ENCODE data around the gene SNRNP70. TPM values are rescaled to one million over a fixed set of nuclear protein-coding genes. Genes with fewer than 3 reads are reported as not detected.

Gene SNRNP70, protein sequence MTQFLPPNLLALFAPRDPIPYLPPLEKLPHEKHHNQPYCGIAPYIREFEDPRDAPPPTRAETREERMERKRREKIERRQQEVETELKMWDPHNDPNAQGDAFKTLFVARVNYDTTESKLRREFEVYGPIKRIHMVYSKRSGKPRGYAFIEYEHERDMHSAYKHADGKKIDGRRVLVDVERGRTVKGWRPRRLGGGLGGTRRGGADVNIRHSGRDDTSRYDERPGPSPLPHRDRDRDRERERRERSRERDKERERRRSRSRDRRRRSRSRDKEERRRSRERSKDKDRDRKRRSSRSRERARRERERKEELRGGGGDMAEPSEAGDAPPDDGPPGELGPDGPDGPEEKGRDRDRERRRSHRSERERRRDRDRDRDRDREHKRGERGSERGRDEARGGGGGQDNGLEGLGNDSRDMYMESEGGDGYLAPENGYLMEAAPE
- total RNA-seq = 215 and 228 TPM in 2 replicates
- 300 and 317 TPM in 2 replicates for polyA plus RNA-seq
- polyA plus RNA-seq (2011; cell fraction: cytosol; rRNA removed) = 128 and 182 TPM in 2 replicates
- 1,444 and 1,967 TPM in 2 replicates for polyA plus RNA-seq (2011; cell fraction: nucleus; rRNA removed)
- 244 and 263 TPM in 2 replicates for polyA plus RNA-seq (2012)
- polyA minus RNA-seq = 107 and 125 TPM in 2 replicates
- 63.6 TPM for polyA minus RNA-seq (2011; cell fraction: cytosol; rRNA and poly(A)+ RNA removed)
- 199 and 262 TPM in 2 replicates for polyA minus RNA-seq (2011; cell fraction: nucleus; rRNA and poly(A)+ RNA removed)
- Bru-seq, nascent RNA = percentile 87 among the genes with signal in this experiment
- percentile 93 among the genes with signal in this experiment for BruChase-seq, experiment 1, labeled RNA remaining after a 6-hour chase
- BruChase-seq, experiment 2, labeled RNA remaining after a 2-hour chase = percentile 89 among the genes with signal in this experiment
- long read RNA-seq, transcript SNRNP70-203 (3 exons, 3,221 nt) = minor isoform, 89 of 579 reads
- long read RNA-seq, transcript SNRNP70-201 (10 exons, 1,603 nt) = minor isoform, 68 of 579 reads
- long read RNA-seq, transcript SNRNP70-206 (10 exons, 1,574 nt) = major isoform, 229 of 579 reads
- long read RNA-seq, partial matches to known transcripts = 66 of 579 reads
- long read RNA-seq, other reads (novel, unspliced or antisense) = 124 of 579 reads

DNA sequence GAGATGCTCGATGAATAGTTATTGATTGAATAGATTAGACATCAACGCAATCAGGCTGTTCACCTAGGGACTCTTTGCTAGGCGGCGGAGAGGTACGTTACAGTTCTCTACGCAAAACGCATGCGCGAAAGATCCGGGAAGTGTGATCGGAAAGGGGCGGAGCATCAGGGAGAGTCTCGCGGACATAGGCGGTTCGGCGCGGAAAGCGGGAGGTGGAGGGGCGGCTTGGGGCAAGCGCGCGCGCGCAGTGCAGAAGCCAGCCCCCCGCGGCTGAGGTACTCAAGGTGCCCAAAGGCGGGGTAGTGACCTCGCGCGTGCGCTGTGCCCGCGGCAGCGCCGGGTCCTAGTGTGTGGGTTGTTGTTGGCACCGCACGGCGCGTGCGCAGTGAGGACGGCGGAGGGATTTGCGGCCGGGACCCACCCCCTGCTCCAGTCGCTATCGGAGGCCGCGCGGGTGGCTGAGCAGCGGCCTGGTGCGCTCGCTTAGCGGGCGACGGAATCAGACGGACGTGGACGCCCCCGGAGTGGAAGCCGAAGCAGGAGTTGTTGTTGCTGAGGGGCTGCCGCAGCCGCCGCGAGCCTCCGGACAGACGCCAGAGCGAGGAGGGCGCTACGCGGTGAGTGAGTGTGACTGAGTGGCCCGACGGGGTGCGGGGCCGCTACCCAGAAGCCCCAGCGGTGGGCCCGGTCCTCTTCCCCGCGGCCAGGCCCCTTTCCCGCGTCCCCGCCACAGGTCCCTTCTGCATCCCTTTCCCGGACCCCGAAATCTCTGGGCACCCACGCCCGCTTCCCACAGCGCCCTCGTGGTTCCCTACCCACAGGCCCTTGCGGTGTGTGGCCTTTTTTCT lies at the start of gene SNRNP70:
TSS of gene SNRNP70 (plus strand) at position 432 of the 848 bp plus-strand sequence. CDS start 964 bp downstream, outside the sequence.
- Histone ChIP-seq H3K27me3 (ENCODE audit: control insufficient read depth in 2 of 2, insufficient read depth in 2 of 2, low read length in 2 of 2) (peaks cover 2 to 3% of the 10 kb centered on the region in 2 experiments), H3K79me2 (ENCODE audit: control insufficient read depth, insufficient read depth, low read length) (peaks cover 41% of the 10 kb centered on the region), H3K4me3 (replicated peaks in 1 of 3; ENCODE audit: insufficient read depth in 1 of 3, low read depth in 1 of 3, low read length in 3 of 3) (peak within 1 kb of the TSS; percentile 75 to 93 (median 89)), H3K9ac (replicated peaks; ENCODE audit: extremely low read depth, insufficient read depth, low read length) (peak within 1 kb of the TSS; percentile 97), H3K4me2 (ENCODE audit: insufficient read depth, low read length) (peak within 1 kb of the TSS; percentile 85), H3K9me1 (replicated peaks; ENCODE audit: control insufficient read depth, extremely low read depth, insufficient read depth, low read length) (no peaks in the 10 kb centered on the region), H3K9me3 (replicated peaks; ENCODE audit: control insufficient read depth, insufficient read depth, low read length) (no peaks in the 10 kb centered on the region), H2AFZ (ENCODE audit: low read depth, low read length) (peak within 1 kb of the TSS; percentile 80), H3K36me3 (ENCODE audit: control insufficient read depth in 2 of 2, extremely low read depth in 1 of 2, insufficient read depth in 2 of 2, low read length in 2 of 2) (peaks cover 0 to 19% of the 10 kb centered on the region in 2 experiments), H3K27ac (ENCODE audit: insufficient read depth, low read depth, low read length) (peak within 1 kb of the TSS; percentile 73), H3K4me1 (ENCODE audit: control insufficient read depth, extremely low read depth, insufficient read depth, low read length) (peaks cover 14% of the 10 kb centered on the region), H4K20me1 (replicated peaks; ENCODE audit: control insufficient read depth, extremely low read depth, insufficient read depth, low read length) (peaks cover 2% of the 10 kb centered on the region)
- TSS peak; percentile 31 for BruUV-seq (replicated peaks)
- ChIA-PET POLR2A (no interaction called here), CTCF (interaction anchor here (0.7 kb wide), 1 partner anchor 13 kb away, joined by 5 read pairs; no protein-coding TSS in a partner anchor)
- dilution Hi-C loops (cut with MboI; ENCODE audit: extremely low pct_ligation_motif_present, low sequenced_read_pairs) = no loop called here
- FAIRE-seq (peak; percentile 100), DNase-seq (ENCODE audit: low read depth, low spot score) (peak; percentile 99)
- intact Hi-C loops (cut with micrococcal nuclease) = loop anchor here (1.0 to 5.0 kb wide), 2 partner anchors 42 to 92 kb away; partner anchors contain the start of genes GYS1 and RUVBL2
- no peak for TF ChIP-seq EZH2 (IDR thresholded peaks at IDR 0.05; ENCODE audit: borderline replicate concordance, low read depth, low read length, severe bottlenecking)
- no peak for TF ChIP-seq FOS (IDR thresholded peaks at IDR 0.05; ENCODE audit: borderline replicate concordance, insufficient read depth, low read length)
- TF ChIP-seq, protein P1, sequence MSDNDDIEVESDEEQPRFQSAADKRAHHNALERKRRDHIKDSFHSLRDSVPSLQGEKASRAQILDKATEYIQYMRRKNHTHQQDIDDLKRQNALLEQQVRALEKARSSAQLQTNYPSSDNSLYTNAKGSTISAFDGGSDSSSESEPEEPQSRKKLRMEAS (IDR thresholded peaks at IDR 0.05; ENCODE audit: insufficient read depth, insufficient read length) = no peak
- peak; percentile 95 for TF ChIP-seq POLR2A (IDR thresholded peaks at IDR 0.05; ENCODE audit: low read depth, low read length)
- no peak for TF ChIP-seq GATA2 (IDR thresholded peaks at IDR 0.05; ENCODE audit: insufficient read depth, insufficient read length, low read depth, low read length)
- TF ChIP-seq, protein P2, sequence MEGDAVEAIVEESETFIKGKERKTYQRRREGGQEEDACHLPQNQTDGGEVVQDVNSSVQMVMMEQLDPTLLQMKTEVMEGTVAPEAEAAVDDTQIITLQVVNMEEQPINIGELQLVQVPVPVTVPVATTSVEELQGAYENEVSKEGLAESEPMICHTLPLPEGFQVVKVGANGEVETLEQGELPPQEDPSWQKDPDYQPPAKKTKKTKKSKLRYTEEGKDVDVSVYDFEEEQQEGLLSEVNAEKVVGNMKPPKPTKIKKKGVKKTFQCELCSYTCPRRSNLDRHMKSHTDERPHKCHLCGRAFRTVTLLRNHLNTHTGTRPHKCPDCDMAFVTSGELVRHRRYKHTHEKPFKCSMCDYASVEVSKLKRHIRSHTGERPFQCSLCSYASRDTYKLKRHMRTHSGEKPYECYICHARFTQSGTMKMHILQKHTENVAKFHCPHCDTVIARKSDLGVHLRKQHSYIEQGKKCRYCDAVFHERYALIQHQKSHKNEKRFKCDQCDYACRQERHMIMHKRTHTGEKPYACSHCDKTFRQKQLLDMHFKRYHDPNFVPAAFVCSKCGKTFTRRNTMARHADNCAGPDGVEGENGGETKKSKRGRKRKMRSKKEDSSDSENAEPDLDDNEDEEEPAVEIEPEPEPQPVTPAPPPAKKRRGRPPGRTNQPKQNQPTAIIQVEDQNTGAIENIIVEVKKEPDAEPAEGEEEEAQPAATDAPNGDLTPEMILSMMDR (IDR thresholded peaks at IDR 0.05; ENCODE audit: extremely low read depth in 1 of 2, insufficient read depth in 1 of 2, low read depth in 1 of 2, low read length in 2 of 2) = no peak
- peak; percentile 97 for TF ChIP-seq POLR2AphosphoS5 (IDR thresholded peaks at IDR 0.05; ENCODE audit: insufficient read depth, low read depth, low read length)
- TF ChIP-seq MYC (IDR thresholded peaks at IDR 0.05; ENCODE audit: low read depth, low read length) = peak; percentile 22
- no peak for TF ChIP-seq JUN (IDR thresholded peaks at IDR 0.05; ENCODE audit: borderline replicate concordance, insufficient read depth, insufficient read length, low read depth)
